ENCODE measurements around the gene CIC. TPM values are rescaled to one million over a fixed set of nuclear protein-coding genes. Genes with fewer than 3 reads are reported as not detected.
A peak's percentile ranks its signal among the peaks of the same experiment; 100 is the strongest.

The CIC gene
- total and polyA plus RNA-seq, 9 of the 15 experiments (the other 6 are each of a cell fraction or from before 2014, with no cell fraction given), result 0.07 to 44.7 (median 8.6) TPM

DNA sequence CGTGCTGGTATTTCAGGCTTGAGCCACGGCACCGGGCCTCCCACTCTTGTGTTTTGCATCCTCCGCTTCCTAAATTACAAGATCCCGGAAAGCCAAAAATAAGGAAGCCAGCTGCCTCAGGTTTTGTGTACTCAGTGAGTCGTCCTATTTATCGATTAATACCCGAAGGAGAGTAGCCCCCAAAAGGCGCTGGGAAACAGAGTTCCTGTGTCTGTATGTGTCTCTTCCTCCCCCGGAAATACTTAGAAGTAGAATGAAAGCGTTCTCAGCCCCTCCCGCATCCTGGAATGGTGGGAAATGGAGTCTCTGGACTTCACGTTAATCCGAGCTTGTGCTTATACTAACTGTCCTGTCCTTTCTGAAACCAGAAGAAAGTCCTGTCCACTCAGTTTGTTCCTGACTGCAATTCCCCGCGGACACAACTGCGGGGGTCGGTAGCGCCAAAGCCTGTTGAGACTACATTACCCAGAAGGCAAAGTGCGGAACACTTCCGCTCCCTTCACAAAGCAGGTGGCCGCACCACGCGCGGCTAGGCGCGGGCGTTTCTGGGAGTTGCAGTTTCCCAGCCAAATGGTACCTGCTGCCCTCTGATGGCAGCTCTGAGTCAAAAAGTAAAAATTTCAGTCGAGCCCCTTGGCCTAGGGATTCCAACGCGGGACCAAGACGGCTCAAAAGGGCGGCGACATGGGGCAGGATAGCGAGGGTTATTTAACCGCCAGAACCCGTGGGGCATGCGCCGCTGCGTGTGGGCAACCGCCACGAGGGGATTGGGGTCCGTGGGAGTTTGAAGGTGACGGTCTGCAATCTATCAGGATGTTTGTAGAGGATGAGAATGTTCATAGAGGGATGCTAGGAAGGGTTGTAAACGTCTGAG lies 24.5 kb upstream of the CIC start (continued):
- TF ChIP-seq TAF1 (IDR thresholded peaks at IDR 0.05; ENCODE audit: control insufficient read depth, extremely low read depth, insufficient read depth, low read length, severe bottlenecking) (no peak), MLLT1 (IDR thresholded peaks at IDR 0.05) (no peak), U2AF1 (optimal IDR thresholded peaks at IDR 0.05; ENCODE audit: low read depth, low read length) (no peak), ZNF24 (IDR thresholded peaks at IDR 0.05) (no peak), NFE2L1 (tag; IDR thresholded peaks at IDR 0.05; ENCODE audit: borderline replicate concordance, low read depth) (no peak), MBD2 (IDR thresholded peaks at IDR 0.05; ENCODE audit: borderline replicate concordance, low read depth) (peak; percentile 91), ZBTB49 (CRISPR knock-in tag; IDR thresholded peaks at IDR 0.05; ENCODE audit: borderline replicate concordance) (no peak), XRCC3 (IDR thresholded peaks at IDR 0.05) (no peak), JUNB (CRISPR knock-in tag; conservative IDR thresholded peaks at IDR 0.05) (no peak), BCL6 (CRISPR knock-in tag; IDR thresholded peaks at IDR 0.05) (peak; percentile 80), MAZ (CRISPR knock-in tag; conservative IDR thresholded peaks at IDR 0.05 in 1 of 2, IDR thresholded peaks at IDR 0.05 in 1 of 2) (peak; percentile 91 to 94), ZNF445 (CRISPR knock-in tag; IDR thresholded peaks at IDR 0.05; ENCODE audit: low read depth) (0 out of 2 replicates have a peak, but pooled peaks have one; percentile 44), E2F3 (CRISPR knock-in tag; IDR thresholded peaks at IDR 0.05) (peak; percentile 76; the same call in 1 of the 2 replicates), ZFP1 (CRISPR knock-in tag; IDR thresholded peaks at IDR 0.05) (0 out of 2 replicates have a peak, but pooled peaks have one; percentile 26), IFI16 (CRISPR knock-in tag; IDR thresholded peaks at IDR 0.05) (no peak), MECOM (CRISPR knock-in tag; IDR thresholded peaks at IDR 0.05) (no peak)
- TF ChIP-seq, protein P1, sequence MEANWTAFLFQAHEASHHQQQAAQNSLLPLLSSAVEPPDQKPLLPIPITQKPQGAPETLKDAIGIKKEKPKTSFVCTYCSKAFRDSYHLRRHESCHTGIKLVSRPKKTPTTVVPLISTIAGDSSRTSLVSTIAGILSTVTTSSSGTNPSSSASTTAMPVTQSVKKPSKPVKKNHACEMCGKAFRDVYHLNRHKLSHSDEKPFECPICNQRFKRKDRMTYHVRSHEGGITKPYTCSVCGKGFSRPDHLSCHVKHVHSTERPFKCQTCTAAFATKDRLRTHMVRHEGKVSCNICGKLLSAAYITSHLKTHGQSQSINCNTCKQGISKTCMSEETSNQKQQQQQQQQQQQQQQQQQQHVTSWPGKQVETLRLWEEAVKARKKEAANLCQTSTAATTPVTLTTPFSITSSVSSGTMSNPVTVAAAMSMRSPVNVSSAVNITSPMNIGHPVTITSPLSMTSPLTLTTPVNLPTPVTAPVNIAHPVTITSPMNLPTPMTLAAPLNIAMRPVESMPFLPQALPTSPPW (CRISPR knock-in tag; IDR thresholded peaks at IDR 0.05), result peak; percentile 89
- TF ChIP-seq, protein P2, sequence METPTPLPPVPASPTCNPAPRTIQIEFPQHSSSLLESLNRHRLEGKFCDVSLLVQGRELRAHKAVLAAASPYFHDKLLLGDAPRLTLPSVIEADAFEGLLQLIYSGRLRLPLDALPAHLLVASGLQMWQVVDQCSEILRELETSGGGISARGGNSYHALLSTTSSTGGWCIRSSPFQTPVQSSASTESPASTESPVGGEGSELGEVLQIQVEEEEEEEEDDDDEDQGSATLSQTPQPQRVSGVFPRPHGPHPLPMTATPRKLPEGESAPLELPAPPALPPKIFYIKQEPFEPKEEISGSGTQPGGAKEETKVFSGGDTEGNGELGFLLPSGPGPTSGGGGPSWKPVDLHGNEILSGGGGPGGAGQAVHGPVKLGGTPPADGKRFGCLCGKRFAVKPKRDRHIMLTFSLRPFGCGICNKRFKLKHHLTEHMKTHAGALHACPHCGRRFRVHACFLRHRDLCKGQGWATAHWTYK (CRISPR knock-in tag; IDR thresholded peaks at IDR 0.05), result peak; percentile 73; the same call in 1 of the 2 replicates
- TF ChIP-seq, protein P3, sequence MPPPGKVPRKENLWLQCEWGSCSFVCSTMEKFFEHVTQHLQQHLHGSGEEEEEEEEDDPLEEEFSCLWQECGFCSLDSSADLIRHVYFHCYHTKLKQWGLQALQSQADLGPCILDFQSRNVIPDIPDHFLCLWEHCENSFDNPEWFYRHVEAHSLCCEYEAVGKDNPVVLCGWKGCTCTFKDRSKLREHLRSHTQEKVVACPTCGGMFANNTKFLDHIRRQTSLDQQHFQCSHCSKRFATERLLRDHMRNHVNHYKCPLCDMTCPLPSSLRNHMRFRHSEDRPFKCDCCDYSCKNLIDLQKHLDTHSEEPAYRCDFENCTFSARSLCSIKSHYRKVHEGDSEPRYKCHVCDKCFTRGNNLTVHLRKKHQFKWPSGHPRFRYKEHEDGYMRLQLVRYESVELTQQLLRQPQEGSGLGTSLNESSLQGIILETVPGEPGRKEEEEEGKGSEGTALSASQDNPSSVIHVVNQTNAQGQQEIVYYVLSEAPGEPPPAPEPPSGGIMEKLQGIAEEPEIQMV (tag; conservative IDR thresholded peaks at IDR 0.05; ENCODE audit: low read depth), result no peak
